Pancreas (tissue), 10 donors: ENCODE results near the gene TMOD2. TPM values are rescaled to one million over a fixed set of nuclear protein-coding genes. Genes with fewer than 3 reads are reported as not detected.

Experiments used
- ATAC-seq, 4 donors: fragments of 200-7000 bp; cut with Tn5 transposase; one replicate each; pipeline versions ENCODE4 v1.8.0 to v1.9.1; 2020; ENCODE audit warnings: mild to moderate bottlenecking in 4 of 4, moderate library complexity in 4 of 4
- DNase-seq, 6 donors: peaks; one replicate each; pipeline ENCODE4 v3.0.0-alpha.2; 2020
- FAIRE-seq: peaks from 2 replicates; lab custom pipeline; 2012; peaks lifted over from hg19 to GRCh38; lab: Jason Lieb, UNC
- H3K27ac ChIP-seq, 4 donors: fragments of 200-600 bp; sonication (generic); 1 replicate in 3 of 4; 2 replicates in 1 of 4; pipeline versions ENCODE4 v1.5.0 to v1.8.0; 2020
- H3K27me3 ChIP-seq, 4 donors: fragments of 200-600 bp; one replicate each; pipeline ENCODE4 v1.8.0; 2021
- H3K36me3 ChIP-seq, 3 donors: fragments of 200-600 bp; sonication (generic) in 1 of 3; one replicate each; pipeline versions ENCODE4 v1.5.0 to v1.8.0; 2020 to 2021
- H3K4me1 ChIP-seq, 3 donors: fragments of 200-600 bp; one replicate each; pipeline ENCODE4 v1.8.0; 2021
- H3K4me3 ChIP-seq, 4 donors: fragments of 200-600 bp; sonication (generic) in 2 of 4; one replicate each; pipeline versions ENCODE4 v1.5.0 to v1.8.0; 2020 to 2021
- H3K9me3 ChIP-seq, 4 donors: fragments of 200-600 bp; one replicate each; pipeline ENCODE4 v1.8.0; 2021
- WGBS, 2 donors: extraction: QIAGEN DNeasy Blood & Tissue Kit; methylation state at CpG; one replicate each; pipeline ENCODE4 v1.1.7; 2013; 5-methylcytosine and 5-hydroxymethylcytosine counted together
- intact Hi-C, 3 donors: fragments of 100-400 bp; cut with DNase I; formaldehyde crosslinking; loops; one replicate each; pipeline versions ENCODE4 v1.11.1 to v1.14.2; 2022
- polyA plus RNA-seq, 2 donors: library from polyadenylated mRNA; stranded (reverse); fragments of 200-250 nt; gene quantifications; one replicate each; pipeline ENCODE4 v1.2.3, GENCODE V29; 2013
- total RNA-seq, 6 donors: library from RNA; stranded (reverse); fragmentation: NEBNext Ultra II Directional in 4 of 6; extraction: Animal tissue kit (Norgen Biotek cat#: 25700) in 4 of 6; gene quantifications; one replicate each; pipeline versions ENCODE4 v1.2.1 to v1.2.4, GENCODE V29; 2021 to 2023
- TF ChIP-seq, protein P1 (sequence below), 4 donors: fragments of 200-600 bp; sonication (generic) in 3 of 4; IDR thresholded peaks; one replicate each; pipeline versions ENCODE4 v1.5.0 to v1.8.0; 2021; ENCODE audit warnings: antibody characterized with exemption in 4 of 4
- donor health status: healthy with polysubstance abuse.
- donor health status: DM: no; HTN: no; CAD: no; lungs with moderate emphysema.
- donor health status: DM: no; HTN: no; CAD: no.
- donor health status: control.
- donor health status: control.
- donor health status: Bipolar disorder and iron deficiency.
- donor health status: DM: yes; HTN: yes; CAD: no.
- donor health status: DM: no; HTN: no; CAD: no.
- donor health status: DM: no; HTN: no; CAD: no.
- donor health status: DM: yes; HTN: yes; CAD: no.

TMOD2 gene
- total and polyA plus RNA-seq, 8 donors, result 1.1 to 6.8 (median 3.3) TPM

DNA sequence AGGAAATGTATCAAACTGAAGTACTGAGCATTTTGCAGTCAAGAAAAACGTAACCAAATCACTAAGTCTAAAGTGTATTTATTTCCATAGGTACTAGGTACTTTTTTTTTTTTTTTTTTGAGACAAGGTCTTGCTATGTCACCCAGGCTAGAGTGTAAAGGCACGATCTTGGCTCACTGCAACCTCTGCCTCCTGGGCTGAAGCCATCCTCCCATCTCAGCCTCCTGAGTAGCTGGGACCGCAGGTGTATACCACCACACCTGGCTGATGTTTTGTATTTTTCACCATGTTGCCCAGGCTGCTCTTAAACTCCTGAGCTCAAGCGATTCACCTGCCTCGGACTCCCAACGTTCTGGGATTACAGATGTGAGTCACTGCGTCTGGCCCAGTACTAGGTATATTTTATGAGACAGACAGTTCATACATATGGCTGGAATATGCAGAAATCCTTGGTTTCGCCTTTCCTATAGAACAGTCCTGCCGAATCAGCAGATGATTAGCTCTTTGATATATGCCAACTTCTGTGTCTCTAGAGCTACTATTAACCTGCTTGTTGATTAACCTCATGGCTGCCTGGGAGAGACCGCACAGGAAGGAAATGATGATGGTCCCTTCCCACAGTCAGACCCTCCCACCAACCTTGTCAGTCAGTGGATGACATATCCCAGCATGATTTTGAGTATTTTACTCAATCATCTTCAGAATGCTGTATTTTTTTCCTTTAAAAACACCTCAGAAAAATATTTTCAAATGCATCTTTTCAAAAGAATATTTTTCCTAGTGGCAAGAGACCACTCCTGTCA is 110.4 kb downstream of the TMOD2 start:
- Histone ChIP-seq H3K36me3 (peaks cover 0 to 10% (median 6%) of the 10 kb centered on the region in 3 donors), H3K4me3 (no peak overlapping the region), H3K27me3 (no peaks in the 10 kb centered on the region), H3K27ac (no peak overlapping the region), H3K9me3 (no peaks in the 10 kb centered on the region), H3K4me1 (peaks cover under 1 to 2% (median 1%) of the 10 kb centered on the region in 3 donors)
- TF ChIP-seq, protein P1, sequence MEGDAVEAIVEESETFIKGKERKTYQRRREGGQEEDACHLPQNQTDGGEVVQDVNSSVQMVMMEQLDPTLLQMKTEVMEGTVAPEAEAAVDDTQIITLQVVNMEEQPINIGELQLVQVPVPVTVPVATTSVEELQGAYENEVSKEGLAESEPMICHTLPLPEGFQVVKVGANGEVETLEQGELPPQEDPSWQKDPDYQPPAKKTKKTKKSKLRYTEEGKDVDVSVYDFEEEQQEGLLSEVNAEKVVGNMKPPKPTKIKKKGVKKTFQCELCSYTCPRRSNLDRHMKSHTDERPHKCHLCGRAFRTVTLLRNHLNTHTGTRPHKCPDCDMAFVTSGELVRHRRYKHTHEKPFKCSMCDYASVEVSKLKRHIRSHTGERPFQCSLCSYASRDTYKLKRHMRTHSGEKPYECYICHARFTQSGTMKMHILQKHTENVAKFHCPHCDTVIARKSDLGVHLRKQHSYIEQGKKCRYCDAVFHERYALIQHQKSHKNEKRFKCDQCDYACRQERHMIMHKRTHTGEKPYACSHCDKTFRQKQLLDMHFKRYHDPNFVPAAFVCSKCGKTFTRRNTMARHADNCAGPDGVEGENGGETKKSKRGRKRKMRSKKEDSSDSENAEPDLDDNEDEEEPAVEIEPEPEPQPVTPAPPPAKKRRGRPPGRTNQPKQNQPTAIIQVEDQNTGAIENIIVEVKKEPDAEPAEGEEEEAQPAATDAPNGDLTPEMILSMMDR (IDR thresholded peaks at IDR 0.05), result no peak
- intact Hi-C loops, result no loop called here
- no peak for FAIRE-seq
- ATAC-seq, result no peak
- WGBS, 2 donors, result 92 to 94% methylated on average over 10 of the region's 10 CpGs
- DNase-seq, result no peak

DNA sequence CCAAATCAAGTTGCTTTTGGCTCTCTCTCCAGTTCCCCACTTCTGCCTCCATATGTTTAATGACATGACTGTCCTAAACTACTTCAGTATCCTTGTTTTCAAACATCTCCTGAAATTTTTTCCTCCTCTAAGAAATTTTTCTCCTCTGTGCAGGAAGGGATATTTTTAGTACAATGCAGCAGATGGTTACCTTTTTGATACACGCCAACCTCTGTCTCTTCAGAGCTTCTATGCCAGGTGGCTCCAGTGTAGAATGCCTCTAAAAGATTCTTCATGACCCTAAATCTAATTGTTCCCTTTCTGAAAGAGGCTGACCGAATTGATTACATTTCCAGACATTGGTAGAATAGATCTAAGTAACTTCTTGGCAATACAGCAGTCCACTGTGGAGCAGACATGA is 111.7 kb downstream of the TMOD2 start:
- WGBS, 2 donors, result 91 to 99% methylated on average over 2 of the region's 2 CpGs
- intact Hi-C loops, result no loop called here
- Histone ChIP-seq H3K4me3 (no peak overlapping the region), H3K27me3 (no peaks in the 10 kb centered on the region), H3K4me1 (no peaks in the 10 kb centered on the region), H3K27ac (no peak overlapping the region), H3K36me3 (peaks cover 0 to 10% (median 6%) of the 10 kb centered on the region in 3 donors), H3K9me3 (no peaks in the 10 kb centered on the region)
- ATAC-seq (no peak), FAIRE-seq (no peak), DNase-seq (no peak)
- TF ChIP-seq, protein P1 (IDR thresholded peaks at IDR 0.05), result no peak

DNA sequence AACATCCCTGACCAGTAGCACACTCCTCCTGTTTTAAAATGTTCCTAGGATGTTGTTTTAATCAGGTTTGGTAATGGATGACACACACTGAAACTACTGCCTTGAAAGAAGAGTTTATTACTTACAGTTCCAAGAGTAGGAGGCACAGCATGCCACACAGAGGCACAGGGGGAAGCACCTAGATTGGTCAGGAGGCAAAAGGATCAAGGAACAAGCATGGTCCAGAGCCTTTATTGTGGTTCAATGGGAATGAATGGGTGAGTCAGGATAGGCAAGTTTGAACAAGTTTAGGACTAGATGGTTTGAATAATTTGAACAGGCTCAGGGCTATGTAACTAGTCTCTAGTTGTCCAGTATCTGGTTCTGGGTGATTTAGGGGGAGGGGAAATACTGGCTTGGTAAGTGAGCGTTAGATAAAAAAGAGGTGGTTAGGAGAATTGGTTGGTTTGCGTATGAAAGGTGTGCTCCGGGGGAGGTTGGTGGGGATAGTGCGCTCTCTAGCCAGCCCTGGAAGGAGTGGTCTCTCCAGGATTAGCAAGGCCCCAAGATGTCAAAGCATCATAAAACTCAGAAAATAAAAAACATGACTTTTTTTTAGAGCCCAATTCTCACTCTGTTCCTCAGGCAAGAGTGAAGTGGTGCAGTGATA is 113.1 kb downstream of the TMOD2 start:
- no peak for ATAC-seq
- H3K27ac ChIP-seq, result no peak overlapping the region
- H3K4me3 ChIP-seq, result no peak overlapping the region
- no peak for FAIRE-seq
- TF ChIP-seq, protein P1 (IDR thresholded peaks at IDR 0.05), result no peak
- no peaks in the 10 kb centered on the region for H3K9me3 ChIP-seq
- DNase-seq, result no peak
- intact Hi-C loops, result no loop called here
- H3K27me3 ChIP-seq, result no peaks in the 10 kb centered on the region
- 95 to 96% methylated on average over 4 of the region's 4 CpGs for WGBS, 2 donors
- no peaks in the 10 kb centered on the region for H3K4me1 ChIP-seq
- peaks cover 0 to 10% (median 6%) of the 10 kb centered on the region in 3 donors for H3K36me3 ChIP-seq

DNA sequence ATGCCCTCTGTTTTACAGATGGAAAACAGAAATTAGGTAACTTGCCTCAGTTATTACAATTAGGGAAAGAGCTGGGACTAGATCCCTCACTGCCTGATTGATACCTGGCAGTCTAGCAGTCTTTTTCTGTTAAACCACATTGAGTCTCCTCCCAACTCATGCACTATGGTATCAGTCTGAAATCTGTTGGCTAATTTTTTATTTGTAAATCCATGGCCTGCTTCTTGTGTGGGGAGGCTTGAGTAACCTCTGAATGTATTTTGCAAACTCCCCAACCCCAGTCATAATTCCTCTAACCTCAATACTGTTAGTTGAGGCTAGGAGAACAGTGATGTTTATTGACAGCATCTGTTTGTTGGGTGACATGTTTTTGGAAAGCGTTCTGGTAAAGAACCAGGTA is 113.9 kb downstream of the TMOD2 start:
- TF ChIP-seq, protein P1 (IDR thresholded peaks at IDR 0.05), result no peak
- Histone ChIP-seq H3K4me3 (no peak overlapping the region), H3K36me3 (peaks cover 0 to 10% (median 6%) of the 10 kb centered on the region in 3 donors), H3K4me1 (no peaks in the 10 kb centered on the region), H3K9me3 (no peaks in the 10 kb centered on the region), H3K27me3 (no peaks in the 10 kb centered on the region), H3K27ac (no peak overlapping the region)
- ATAC-seq, result no peak
- WGBS, 2 donors, result 84 to 92% methylated on average over 1 of the region's 1 CpG
- no peak for FAIRE-seq
- DNase-seq, result no peak
- intact Hi-C loops, result no loop called here

Other genes with a start within 250 kb of the TMOD2 start
- 10 to 100 TPM in 3 of 6 donors, 1 to 10 TPM in 3; 6.6 to 15.8 (median 9.9) TPM for gene DMXL2, start 128.8 kb upstream of the TMOD2 start, total RNA-seq
- gene DMXL2, start 128.8 kb upstream of the TMOD2 start, polyA plus RNA-seq, result 10 to 100 TPM; 20.1 to 31.8 TPM
- 10 to 100 TPM in 2 of 6 donors, 1 to 10 TPM in 4; 2.4 to 18.4 (median 6.7) TPM for gene SCG3, start 70.1 kb upstream of the TMOD2 start, total RNA-seq
- gene SCG3, start 70.1 kb upstream of the TMOD2 start, polyA plus RNA-seq, result 10 to 100 TPM; 16.2 to 67.5 TPM
- gene LYSMD2, start 13.9 kb upstream of the TMOD2 start, total RNA-seq, result 1 to 10 TPM; 5.0 to 9.5 (median 6.3) TPM
- 10 to 100 TPM; 10.0 to 29.7 TPM for gene LYSMD2, start 13.9 kb upstream of the TMOD2 start, polyA plus RNA-seq
- gene TMOD3, start 78.1 kb downstream of the TMOD2 start, total RNA-seq, result 10 to 100 TPM; 12.3 to 28.5 (median 15.6) TPM
- gene TMOD3, start 78.1 kb downstream of the TMOD2 start, polyA plus RNA-seq, result 1 to 10 TPM; 4.4 to 9.1 TPM
- 1 to 10 TPM; 3.0 to 7.4 (median 5.3) TPM for gene LEO1, start 220.2 kb downstream of the TMOD2 start, total RNA-seq
- gene LEO1, start 220.2 kb downstream of the TMOD2 start, polyA plus RNA-seq, result 1 to 10 TPM; 4.0 to 8.1 TPM